Neural crest cell (in vitro differentiated cells): ENCODE measurements around the gene TARS2. TPM values are rescaled to one million over a fixed set of nuclear protein-coding genes. Genes with fewer than 3 reads are reported as not detected.

Source experiments
- DNase-seq: peaks from one replicate; pipeline ENCODE4 v3.0.0; 2021; ENCODE audit warnings: low read depth, mixed read lengths, low spot score
- H3K27ac Mint-ChIP-seq: one replicate; pipeline ENCODE4 v1.8.0; 2021; ENCODE audit warnings: mild to moderate bottlenecking, mixed read lengths; ENCODE audit not compliant: unreplicated experiment
- H3K27me3 Mint-ChIP-seq: 2 replicates; pipeline ENCODE4 v1.8.0; 2021; ENCODE audit warnings: low read depth, mild to moderate bottlenecking, mixed read lengths
- H3K36me3 Mint-ChIP-seq: 2 replicates; pipeline ENCODE4 v1.8.0; 2021; ENCODE audit warnings: low read depth, mild to moderate bottlenecking, mixed read lengths
- H3K4me1 Mint-ChIP-seq: 2 replicates; pipeline ENCODE4 v1.8.0; 2021; ENCODE audit warnings: mixed read lengths
- H3K4me3 Mint-ChIP-seq: one replicate; pipeline ENCODE4 v1.8.0; 2021; ENCODE audit warnings: mild to moderate bottlenecking, mixed read lengths
- H3K9me3 Mint-ChIP-seq: 2 replicates; pipeline ENCODE4 v1.8.0; 2021; ENCODE audit warnings: mixed read lengths
- CTCF ChIP-seq: fragments of 200-600 bp; sonication (generic); conservative IDR thresholded peaks from 2 replicates; pipeline ENCODE4 v1.5.0; 2021; ENCODE audit warnings: antibody characterized with exemption, mild to moderate bottlenecking
- total RNA-seq: library from RNA; stranded (reverse); gene quantifications from 2 replicates; pipeline ENCODE4 v1.2.1, GENCODE V29; 2021

Gene TARS2
- total RNA-seq, 1 donor from 2014 or later: 31.1 TPM

- no peak overlapping the region for H3K4me3 Mint-ChIP-seq
- H3K36me3 Mint-ChIP-seq: peaks cover 24% of the 10 kb centered on the region
- H3K9me3 Mint-ChIP-seq: no peaks in the 10 kb centered on the region
- H3K27me3 Mint-ChIP-seq: no peaks in the 10 kb centered on the region
- no peak overlapping the region for H3K27ac Mint-ChIP-seq
- no peaks in the 10 kb centered on the region for H3K4me1 Mint-ChIP-seq
- DNase-seq: no peak
- TF ChIP-seq CTCF: no peak
These were observed 20.3 kb upstream of the TARS2 start for GRCh38 chr1:150466964-150467363.

- Mint-ChIP-seq H3K36me3 (peaks cover 22% of the 10 kb centered on the region), H3K27ac (no peak overlapping the region), H3K4me1 (no peaks in the 10 kb centered on the region), H3K4me3 (no peak overlapping the region), H3K9me3 (no peaks in the 10 kb centered on the region), H3K27me3 (no peaks in the 10 kb centered on the region)
- DNase-seq: no peak
- TF ChIP-seq CTCF: no peak
These were observed 17.9 kb upstream of the TARS2 start for GRCh38 chr1:150469291-150469690.

- no peak overlapping the region for H3K27ac Mint-ChIP-seq
- peaks cover 16% of the 10 kb centered on the region for H3K36me3 Mint-ChIP-seq
- no peak for TF ChIP-seq CTCF
- no peak for DNase-seq
- H3K4me1 Mint-ChIP-seq: peaks cover 17% of the 10 kb centered on the region
- H3K27me3 Mint-ChIP-seq: no peaks in the 10 kb centered on the region
- H3K4me3 Mint-ChIP-seq: no peak overlapping the region
- H3K9me3 Mint-ChIP-seq: no peaks in the 10 kb centered on the region
These were observed 14.5 kb upstream of the TARS2 start for GRCh38 chr1:150472601-150473200.

- Mint-ChIP-seq H3K4me1 (peaks cover 17% of the 10 kb centered on the region), H3K27me3 (no peaks in the 10 kb centered on the region), H3K27ac (no peak overlapping the region), H3K36me3 (peaks cover 16% of the 10 kb centered on the region), H3K4me3 (no peak overlapping the region), H3K9me3 (no peaks in the 10 kb centered on the region)
- DNase-seq: no peak
- TF ChIP-seq CTCF: no peak
These were observed 13.6 kb upstream of the TARS2 start for GRCh38 chr1:150473659-150474058.

- Mint-ChIP-seq H3K4me1 (peaks cover 17% of the 10 kb centered on the region), H3K27me3 (peaks cover 5% of the 10 kb centered on the region), H3K9me3 (no peaks in the 10 kb centered on the region), H3K4me3 (no peak overlapping the region), H3K27ac (no peak overlapping the region), H3K36me3 (peaks cover 16% of the 10 kb centered on the region)
- no peak for TF ChIP-seq CTCF
- no peak for DNase-seq
These were observed 12.3 kb upstream of the TARS2 start for GRCh38 chr1:150474869-150475268.
